OCI-LY7 (cell line): ENCODE results near the gene ANO8.

Source experiments
- EZH2phosphoT487 ChIP-seq: fragments of 200-600 bp; sonication (generic); IDR thresholded peaks from 2 replicates; pipeline ENCODE4 v1.6.1; 2018; ENCODE audit warnings: low read depth, borderline replicate concordance, mild to moderate bottlenecking, mixed run types, antibody characterized with exemption, low read length, moderate library complexity, mixed read lengths
- TF ChIP-seq, protein P1 (sequence below): fragments of 200-600 bp; sonication (generic); conservative IDR thresholded peaks from 2 replicates; pipeline ENCODE4 v1.5.1; 2014; ENCODE audit warnings: mild to moderate bottlenecking, antibody characterized with exemption, low read length, moderate library complexity, mixed read lengths

DNA sequence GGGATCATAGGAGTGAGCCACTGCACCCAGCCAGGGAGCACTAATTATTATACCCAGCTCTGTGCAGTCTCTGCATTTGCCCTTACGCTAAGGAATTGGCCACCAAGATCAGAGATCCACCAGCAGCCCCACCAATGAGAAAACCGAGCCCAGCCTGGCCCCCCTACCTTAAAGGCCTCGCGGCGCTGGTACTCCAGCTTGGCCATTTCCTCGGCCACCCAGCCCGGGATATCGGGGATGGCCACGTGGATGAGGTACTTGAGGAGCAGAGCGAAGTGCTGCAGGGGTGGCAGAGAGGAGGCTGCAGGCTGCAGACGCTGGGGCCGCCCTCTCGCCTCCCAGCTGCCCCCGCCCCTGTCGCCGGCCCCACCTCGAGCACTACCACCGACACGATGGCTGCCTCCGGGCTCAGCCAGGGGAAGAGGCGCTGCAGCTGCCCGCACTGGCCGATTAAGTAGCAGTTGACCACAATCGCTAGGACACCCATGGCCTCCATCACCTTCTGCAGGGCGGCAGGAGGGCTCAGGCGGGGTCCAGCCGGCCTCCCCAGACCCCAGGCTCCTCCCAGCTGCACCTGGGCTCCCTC, 7.5 kb downstream of the ANO8 start:
- TF ChIP-seq, protein P1, sequence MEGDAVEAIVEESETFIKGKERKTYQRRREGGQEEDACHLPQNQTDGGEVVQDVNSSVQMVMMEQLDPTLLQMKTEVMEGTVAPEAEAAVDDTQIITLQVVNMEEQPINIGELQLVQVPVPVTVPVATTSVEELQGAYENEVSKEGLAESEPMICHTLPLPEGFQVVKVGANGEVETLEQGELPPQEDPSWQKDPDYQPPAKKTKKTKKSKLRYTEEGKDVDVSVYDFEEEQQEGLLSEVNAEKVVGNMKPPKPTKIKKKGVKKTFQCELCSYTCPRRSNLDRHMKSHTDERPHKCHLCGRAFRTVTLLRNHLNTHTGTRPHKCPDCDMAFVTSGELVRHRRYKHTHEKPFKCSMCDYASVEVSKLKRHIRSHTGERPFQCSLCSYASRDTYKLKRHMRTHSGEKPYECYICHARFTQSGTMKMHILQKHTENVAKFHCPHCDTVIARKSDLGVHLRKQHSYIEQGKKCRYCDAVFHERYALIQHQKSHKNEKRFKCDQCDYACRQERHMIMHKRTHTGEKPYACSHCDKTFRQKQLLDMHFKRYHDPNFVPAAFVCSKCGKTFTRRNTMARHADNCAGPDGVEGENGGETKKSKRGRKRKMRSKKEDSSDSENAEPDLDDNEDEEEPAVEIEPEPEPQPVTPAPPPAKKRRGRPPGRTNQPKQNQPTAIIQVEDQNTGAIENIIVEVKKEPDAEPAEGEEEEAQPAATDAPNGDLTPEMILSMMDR = no peak
- no peak for TF ChIP-seq EZH2phosphoT487
